GM21529 (cell line): ENCODE measurements around the gene ENGASE.
A peak's percentile ranks its signal among the peaks of the same experiment; 100 is the strongest.
"Not testable (repeated sequence)": the region's sequence is repeated elsewhere in the genome, so short reads cannot be mapped to it uniquely, and the experiment has no call there.

ENCODE experiments used
- ATAC-seq: cut with Tn5 transposase; IDR thresholded peaks from one replicate; pipeline ENCODE4 v1.9.1; 2021; ENCODE audit not compliant: unreplicated experiment

The ENGASE gene, protein sequence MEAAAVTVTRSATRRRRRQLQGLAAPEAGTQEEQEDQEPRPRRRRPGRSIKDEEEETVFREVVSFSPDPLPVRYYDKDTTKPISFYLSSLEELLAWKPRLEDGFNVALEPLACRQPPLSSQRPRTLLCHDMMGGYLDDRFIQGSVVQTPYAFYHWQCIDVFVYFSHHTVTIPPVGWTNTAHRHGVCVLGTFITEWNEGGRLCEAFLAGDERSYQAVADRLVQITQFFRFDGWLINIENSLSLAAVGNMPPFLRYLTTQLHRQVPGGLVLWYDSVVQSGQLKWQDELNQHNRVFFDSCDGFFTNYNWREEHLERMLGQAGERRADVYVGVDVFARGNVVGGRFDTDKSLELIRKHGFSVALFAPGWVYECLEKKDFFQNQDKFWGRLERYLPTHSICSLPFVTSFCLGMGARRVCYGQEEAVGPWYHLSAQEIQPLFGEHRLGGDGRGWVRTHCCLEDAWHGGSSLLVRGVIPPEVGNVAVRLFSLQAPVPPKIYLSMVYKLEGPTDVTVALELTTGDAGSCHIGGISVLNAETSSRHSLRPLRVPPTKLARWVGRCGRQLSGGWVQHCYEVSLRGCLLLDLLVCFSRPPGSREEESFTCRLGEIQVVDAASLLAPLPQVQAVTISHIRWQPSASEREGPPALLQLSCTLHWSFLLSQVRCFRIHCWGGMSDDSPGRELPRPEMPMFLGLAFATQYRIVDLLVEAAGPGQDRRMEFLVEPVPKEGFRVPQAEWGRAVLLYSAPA

DNA sequence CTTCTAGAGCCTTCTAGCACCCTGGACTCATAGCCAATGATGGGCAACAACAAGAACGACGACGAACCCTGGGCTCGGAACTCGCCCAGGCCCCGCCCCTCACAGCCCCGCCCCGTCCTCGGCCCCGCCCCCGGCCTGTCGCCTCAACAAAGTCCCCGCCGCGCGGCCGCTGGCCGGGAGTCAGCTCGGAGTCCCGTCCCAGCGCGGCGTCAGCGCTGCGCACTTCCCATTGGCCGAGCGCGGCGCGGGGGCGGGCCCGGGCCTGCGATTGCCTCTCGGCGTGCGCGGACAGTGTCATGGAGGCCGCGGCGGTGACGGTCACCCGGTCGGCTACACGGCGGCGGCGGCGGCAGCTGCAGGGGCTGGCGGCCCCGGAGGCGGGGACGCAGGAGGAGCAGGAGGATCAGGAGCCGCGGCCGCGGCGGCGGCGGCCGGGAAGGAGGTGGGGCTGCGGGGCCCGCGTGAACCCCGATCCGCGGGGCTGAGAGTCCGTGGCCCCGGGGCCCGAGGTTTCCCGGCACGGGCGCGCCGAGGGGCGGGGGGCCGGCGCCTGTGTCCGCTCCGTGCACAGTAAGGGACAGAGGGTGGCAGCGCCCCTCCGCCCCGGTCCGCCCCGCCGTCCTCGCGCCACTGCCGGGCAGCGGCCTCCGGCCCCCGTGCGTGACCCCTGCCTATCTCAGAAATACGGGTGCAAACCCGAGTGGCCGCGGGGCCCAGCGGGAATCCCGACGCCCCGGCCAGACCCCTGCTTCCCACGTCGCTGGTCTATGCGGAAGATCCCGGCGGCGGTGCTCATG lies at the start of gene ENGASE:
TSS of gene ENGASE (plus strand) at position 176 of the 797 bp plus-strand sequence. CDS start at position 297, 121 bp downstream.
- ATAC-seq: peak; percentile 90

DNA sequence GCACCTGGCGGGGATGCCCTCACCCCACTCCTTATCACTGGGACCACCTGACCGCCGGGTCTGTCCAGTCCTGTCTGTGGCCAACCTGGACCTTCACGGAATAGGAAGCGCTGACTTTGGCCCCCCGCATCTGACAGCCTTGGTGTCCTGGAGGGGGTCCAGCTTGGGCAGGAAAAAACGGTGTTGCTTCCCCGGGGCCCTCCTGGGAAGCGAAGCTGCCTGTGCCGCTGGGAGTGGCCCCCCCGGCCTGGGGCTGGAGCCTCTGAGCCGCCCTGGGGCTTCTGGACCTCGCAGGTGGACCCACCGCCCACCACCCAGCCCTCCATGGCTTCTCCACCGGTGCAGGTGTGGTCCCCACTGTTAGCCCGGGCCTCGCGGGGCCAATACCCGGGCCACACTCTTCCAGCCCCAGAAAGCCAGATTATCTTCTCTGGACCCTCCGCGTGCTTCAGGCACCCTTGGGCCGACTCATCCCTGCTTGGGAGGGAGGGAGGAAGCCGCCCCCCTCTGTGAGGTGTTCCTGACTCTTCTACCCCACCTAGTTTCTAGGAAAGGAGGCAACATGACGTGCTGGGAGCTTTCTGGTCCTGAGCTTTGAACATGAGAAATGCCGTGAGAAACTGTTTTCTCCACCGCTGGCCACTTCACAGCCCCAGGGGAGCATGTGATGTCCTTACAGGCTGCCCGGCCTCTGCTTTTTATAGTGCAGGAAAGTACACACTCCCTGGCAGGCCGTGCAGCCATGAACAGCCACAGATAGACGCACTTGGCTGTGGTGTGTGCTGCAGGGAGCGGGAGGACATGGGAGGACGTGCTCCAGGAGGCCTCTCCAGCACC lies 49.5 kb upstream of the ENGASE start:
- no peak for ATAC-seq

DNA sequence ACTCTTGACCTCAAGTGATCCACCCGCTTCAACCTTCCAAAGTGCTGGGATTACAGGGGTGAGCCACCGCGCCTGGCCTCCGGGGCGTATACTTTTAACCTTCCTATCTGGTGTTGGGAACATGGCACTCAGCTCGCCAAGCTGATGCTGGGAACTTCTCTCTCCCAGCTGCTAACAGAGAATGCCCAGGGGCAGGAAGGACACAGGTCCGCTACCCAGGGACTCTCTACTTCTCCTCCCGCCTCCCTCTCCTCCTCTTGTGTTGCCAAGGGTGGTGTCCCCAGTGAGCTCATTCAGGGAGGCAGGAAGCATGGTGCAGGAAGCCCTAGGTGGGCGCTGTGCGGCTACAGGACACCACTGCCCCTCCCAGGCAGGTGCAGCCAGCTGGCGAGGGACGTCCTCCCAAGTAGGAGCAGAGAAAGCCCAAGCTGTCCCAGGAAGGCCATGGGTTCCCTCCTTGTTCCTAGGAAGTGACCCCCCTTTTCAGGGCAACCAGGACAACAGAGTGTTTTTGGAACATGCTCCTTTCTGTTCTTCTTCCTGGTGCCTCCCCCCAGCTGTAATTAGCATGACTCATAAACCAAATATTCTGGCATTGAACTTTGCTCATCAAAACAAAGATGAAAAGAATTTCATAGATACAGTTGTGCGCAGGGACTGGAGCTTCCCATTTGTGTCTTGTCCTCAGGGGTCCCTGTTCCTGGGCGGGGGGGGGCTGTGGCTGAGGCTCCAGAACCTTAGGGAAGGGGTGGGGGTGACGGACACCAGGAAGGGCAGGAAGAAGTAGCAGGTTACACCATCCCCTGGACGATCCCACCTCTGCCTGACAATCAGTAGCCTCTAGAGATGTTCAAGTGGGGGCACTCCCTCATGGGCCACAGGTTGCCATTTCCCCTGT lies 48.0 kb upstream of the ENGASE start:
- ATAC-seq: no peak

DNA sequence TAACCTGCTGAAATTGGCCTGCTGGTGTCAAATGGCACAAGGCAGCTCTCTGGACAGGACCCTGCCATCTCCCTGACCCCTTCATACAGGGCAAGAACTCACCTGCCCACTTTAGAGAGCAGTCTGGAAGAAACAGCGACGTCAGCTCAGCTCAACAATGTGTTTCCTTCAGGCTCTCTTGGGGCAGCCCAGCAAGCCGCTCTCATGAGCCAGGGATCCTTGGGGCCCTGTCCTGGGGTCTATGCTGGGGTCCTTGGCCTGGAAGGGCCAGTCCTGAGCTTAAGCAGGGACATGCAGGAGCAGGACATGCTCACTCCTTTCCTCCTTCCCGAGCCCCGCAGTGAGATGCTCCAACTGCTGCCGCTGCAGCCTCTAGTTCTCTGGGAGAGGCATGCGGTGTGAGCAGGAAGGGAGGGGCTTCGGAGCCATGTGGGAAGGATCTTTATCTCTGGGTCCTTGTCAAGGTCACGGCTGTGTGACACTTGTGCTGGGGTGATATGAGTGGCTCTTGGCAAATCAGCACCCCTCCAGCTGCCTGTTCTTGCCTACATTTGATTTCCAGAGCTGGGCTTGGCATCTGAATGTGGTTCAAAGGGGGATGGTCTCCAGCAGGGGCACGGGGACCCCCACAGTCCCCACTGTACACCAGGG lies 47.2 kb upstream of the ENGASE start:
- no peak for ATAC-seq

DNA sequence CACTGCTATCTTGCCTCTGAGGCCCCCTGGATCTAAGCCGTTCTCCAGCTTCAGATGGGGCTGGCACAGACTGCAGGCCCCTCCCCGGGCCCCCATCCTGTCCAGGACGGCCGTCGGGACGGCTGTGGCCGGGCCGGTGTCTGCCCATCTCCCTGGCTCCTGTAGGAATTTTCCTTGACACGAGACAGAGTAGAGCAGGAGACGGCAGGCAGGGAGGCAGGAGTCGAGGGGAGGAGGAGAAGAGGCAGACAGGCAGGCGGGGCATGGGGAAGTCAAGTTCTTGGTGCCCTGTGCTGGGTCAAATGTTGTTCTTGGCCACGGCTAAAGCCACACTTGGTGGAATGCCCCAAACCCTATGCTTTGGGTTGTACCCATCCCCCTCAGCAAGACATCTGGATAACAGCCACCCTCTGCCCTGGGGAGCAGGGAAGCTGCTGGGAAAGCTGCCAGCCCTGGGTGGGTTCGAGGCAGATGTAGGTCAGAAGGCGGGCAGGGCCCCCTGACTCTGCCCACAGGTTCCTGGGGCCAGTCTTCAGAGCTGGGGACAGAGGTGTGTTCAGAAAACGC lies 46.6 kb upstream of the ENGASE start:
- no peak for ATAC-seq

DNA sequence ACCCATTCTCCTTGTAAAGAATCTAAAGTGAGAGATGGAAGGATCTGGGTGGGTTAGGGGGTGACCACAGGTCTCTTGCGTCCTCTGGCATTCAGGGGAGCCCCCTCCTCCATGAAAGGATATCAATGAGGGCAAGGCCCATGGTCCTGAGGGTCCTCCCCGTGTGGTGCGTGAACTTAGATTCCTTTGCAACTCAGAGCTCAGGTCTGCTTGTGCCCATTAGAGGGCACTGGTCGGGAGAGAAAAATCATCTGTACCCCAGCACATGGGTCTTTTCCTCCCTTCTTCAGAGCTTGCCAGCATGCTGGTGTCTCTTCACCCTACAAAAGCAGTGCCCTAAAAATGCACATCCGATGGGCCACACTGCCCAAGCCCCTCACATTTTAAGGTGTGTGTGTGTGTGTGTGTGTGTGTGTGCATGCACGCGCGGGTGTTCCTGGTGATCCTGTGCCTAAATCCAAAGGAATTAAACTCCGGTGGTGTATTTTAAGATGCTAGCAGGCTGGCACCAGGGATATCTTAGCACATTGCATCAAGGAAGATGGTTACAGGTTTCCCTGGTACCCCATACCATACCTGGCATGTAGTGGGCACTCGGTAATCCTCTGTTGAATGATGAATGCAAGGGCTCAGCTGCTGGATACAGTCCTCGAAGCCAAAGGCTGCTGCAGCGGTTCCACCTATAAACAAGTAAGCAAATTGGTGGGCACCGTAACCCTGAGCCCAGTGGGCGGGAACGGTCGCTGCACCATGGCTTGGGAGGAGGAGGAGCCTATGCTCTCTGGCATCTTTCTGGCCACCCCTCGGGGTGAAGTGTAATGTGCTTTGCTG lies 45.9 kb upstream of the ENGASE start:
- ATAC-seq: no peak

DNA sequence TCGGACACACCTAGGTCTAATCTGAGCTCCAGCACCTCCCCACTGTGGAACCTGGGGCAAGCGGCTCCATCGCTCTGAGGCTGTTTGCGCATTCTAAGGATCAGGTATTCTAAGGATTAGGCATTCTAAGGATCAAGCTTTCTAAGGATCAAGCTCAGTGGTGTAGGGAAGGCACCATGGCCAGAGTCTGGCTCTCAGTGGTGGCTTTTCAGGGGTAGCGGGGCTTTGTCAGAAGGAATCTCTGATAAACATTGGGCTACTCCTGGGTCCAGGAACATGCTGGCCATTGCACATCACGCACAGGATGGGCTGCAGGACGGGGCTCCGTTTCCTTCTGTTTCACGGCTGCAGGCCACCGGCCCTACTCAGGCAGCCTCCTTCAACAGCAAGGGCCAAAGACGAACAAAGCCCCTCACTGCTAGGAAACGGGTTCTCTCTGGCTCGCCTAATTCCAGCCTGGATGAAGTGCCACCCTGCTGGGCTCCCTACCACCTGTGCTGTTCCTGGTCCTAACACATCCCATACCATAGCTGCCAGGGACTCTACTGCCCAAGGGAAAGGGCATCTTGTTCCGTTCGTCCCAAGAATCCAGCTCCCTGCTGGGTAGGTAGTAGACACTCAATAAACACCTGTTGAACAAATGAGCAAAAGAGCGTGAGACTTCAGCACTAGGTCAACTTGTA lies 45.2 kb upstream of the ENGASE start:
- no peak for ATAC-seq

DNA sequence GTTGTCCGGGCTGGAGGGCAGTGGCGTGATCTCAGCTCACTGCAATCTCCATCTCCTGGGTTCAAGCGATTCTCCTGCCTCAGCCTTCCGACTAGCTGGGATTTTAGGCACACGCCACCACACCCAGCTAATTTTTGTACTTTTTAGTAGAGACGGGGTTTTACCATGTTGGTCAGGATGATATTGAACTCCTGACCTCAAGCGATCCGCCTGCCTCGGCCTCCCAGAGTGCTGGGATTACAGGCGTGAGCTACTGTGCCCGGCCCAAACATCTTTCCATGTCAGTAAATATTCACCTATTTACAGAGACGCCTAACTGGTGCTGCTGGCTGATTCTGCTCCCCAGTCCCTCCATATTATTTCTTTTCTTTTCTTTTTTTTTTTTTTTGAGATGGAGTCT lies 44.0 kb upstream of the ENGASE start:
- not testable (repeated sequence) for ATAC-seq

DNA sequence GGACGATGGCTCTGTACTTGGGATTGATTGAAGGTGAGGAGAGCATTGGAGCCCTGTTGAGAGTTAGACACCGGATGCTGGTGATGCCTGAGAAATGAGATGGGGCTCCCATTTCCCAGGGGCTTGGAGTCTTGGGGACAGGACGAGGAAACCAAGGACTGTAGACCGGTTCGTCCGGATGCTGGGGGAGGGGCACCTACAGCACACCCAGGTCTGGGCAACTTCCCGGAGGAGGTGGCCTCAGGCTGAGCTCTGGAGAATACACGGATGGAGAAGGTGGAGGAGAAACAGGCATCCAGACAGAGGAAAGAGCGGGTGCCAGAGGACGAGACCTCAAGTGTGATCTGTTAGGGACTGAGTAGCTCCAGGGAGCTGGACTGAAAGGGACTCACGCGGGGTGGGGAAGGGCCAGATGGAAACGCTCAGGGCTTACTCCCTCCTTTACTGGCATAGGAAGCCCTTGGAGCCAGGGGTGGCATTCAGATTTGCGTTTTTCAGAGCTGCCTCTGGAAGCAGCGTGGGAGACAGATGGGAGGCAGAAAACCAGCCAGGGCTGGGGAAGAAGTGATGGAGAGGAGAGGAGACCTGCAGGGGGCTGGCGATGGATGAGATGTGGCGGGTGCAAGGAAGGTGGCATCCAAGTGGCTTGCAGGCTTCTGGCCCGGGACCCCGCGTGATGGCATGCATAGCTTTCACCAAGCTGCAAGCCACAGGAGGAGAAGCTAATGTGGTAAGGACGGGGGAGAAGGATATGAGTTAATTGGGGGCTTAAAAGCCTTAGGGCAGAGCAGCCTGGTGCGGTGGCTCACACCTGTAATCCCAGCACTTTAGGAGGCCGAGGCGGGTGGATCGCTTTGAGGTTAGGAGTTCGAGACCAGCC lies 42.4 kb upstream of the ENGASE start:
- no peak for ATAC-seq

DNA sequence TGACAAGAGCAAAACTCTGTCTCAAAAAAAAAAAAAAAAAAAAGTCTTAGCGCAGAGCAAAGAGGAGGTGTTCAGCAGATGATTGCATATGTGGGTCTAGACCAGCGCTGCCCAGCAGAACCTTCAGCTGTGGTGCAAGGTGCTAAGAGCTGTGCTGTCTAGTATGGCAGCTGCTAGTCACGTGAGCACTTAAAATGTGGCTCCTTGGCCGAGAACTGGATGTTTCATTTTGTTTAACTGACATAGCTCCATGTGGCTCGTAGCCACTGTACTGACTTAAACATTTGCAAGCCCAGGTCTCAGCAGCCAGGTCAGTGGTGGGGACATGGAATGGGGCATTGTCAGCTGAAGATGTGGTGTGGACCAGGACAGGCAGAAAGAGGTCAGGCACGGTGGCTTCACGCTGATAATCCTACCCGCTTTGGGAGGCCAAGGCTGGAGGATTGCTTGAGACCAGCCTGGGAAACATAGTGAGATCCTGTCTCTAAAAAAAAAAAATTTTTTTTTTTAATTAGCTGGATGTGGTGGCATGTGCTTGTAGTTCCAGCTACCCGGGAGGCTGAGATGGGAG lies 41.5 kb upstream of the ENGASE start:
- ATAC-seq: no peak

DNA sequence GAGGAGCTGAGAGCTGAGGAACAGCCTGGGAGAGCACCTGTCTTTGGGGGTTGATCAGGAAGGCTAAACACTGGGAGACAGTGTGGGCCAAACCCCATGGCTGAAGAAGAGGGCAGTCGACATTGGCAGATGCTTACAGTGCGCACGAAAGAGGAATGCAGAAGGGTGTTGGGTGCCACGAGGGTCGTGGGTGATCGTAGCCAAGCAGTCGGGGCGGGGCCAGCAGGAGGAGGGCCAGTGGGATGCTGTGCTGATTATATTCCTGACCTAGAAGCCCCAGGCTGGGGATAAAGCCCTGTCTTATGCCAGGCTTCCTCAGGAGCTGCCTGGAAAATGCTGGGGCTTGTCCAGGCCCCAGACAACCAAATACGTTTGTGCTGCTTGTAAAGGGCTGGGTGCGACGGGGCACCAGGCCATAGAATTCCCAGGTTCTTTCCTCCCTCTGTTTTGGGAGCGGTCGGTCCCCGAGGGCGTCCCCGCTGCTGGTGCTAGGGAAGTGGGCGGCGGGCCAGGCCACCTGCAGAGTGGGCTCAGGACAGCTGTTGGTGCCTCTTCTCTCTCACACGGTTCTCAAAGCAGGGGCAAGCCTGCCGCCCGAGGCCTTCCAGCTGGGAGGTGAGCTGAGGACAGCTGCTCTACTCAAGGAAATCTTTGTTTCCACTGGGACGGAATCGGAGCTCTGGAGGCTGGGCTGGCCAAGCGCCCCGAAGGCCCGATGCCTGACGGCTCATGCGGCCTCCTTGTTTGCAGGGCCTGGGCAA lies 40.7 kb upstream of the ENGASE start:
- ATAC-seq: no peak

DNA sequence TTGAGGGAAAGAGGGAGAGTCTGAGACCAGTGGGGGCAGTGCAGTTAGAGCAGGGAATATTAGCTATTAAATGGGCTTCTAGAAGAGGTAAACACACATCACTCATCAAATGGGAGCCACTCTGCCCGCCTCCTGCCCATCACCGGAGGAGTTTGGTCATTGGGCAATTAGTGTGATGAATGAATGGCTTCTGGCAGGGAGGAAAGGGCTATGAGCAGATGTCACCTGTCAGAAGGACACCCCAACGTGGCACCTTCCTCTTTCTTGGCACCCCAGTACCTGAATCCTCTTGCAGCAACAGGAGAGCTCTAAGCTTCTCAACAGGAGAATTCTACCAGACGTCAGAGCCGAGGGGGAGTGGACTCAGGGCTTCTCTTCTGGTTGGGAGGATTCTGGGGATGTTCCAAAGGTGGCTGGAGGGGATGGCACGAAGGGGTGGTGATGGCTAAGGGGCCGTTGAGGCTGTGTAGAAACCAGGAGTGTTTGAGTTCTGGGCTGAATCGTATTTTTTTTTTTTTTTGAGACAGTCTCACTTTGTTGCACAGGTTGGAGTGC lies 39.6 kb upstream of the ENGASE start:
- ATAC-seq: no peak

DNA sequence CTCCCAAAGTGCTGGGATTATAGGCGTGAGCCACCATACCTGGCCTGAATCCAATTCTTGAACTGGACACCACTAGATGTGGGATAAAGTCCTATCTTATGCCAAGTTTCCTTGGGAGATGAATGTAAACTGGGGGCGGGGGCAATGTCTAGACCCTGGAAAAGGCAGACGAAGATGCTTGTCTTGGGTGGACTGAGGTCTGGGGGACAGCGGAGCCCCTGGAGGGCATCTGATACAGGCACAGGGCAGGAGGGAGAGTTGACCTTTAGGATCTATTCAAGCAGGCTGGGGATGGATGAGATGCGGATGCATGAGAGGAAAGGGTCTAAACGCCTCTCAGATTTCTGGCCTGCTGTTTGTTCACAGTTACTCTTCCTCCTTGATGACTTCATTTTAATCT lies 38.9 kb upstream of the ENGASE start:
- ATAC-seq: no peak

DNA sequence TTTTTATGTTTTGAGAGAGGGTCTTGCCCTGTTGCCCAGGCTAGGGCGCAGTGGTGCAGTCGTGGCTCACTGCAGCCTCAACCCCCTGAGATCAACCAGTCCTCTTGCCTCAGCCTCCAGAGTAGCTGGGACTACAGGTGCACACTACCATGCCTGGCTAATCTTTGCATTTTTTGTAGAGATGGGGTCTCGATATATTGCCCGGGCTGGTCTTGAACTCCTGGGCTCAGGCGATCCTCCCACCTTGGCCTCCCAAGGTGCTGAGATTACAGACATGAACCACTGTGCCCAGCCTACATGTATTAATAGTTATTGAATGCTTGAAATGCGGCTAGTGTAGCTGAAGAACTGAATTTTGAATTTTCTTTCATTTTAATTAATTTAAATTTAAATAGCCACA lies 38.4 kb upstream of the ENGASE start:
- ATAC-seq: no peak

DNA sequence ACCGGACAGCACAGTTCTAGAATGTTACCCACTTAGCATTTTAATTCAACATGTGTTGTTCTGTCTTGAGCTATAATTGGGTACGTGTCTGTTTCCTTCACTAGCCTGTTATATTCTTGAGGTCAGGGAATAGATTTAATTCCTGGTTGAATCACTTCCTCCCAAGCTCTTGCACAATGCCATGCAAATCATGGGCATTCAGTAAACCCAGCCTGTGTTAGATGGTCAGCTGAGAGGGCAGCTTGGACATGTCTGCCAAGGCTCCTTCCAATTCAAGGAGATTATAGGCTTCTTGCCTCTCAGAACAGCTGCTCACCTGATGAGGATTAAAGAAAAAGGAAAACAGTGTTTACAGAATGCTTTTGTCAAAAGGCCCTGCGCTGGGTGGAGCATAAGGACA lies 38.0 kb upstream of the ENGASE start:
- ATAC-seq: no peak
